Epithelial cell of esophagus (primary cell): ENCODE data around the gene NPM1.
A peak's percentile ranks its signal among the peaks of the same experiment; 100 is the strongest.

Experiments
- DNase-seq: peaks from one replicate; pipeline ENCODE4 v3.0.0; 2010; ENCODE audit warnings: low read depth
- H3K4me3 ChIP-seq: 2 replicates; pipeline ENCODE4 v1.5.1; 2011; ENCODE audit warnings: mild to moderate bottlenecking, low read length, control low read depth
- CTCF ChIP-seq: IDR thresholded peaks from 2 replicates; pipeline ENCODE4 v1.5.1; 2011; ENCODE audit warnings: low read depth, mild to moderate bottlenecking, low read length, control low read depth, inconsistent platforms; ENCODE audit not compliant: insufficient read depth; ENCODE audit errors: missing control alignments

NPM1 gene, protein sequence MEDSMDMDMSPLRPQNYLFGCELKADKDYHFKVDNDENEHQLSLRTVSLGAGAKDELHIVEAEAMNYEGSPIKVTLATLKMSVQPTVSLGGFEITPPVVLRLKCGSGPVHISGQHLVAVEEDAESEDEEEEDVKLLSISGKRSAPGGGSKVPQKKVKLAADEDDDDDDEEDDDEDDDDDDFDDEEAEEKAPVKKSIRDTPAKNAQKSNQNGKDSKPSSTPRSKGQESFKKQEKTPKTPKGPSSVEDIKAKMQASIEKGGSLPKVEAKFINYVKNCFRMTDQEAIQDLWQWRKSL

GRCh38 chr5:171387345-171387969 is at the start of gene NPM1:
Gene NPM1, plus strand, starts transcription at chr5:171387849. Its CDS starts 100 bp downstream, at chr5:171387949.
- peak within 1 kb of the TSS; percentile 92 for H3K4me3 ChIP-seq
- DNase-seq: peak; percentile 98
- no peak for TF ChIP-seq CTCF

GRCh38 chr5:171340042-171340441 is 47.6 kb upstream of the NPM1 start:
- no peak for DNase-seq
- TF ChIP-seq CTCF: no peak
- no peak overlapping the region for H3K4me3 ChIP-seq

DNA sequence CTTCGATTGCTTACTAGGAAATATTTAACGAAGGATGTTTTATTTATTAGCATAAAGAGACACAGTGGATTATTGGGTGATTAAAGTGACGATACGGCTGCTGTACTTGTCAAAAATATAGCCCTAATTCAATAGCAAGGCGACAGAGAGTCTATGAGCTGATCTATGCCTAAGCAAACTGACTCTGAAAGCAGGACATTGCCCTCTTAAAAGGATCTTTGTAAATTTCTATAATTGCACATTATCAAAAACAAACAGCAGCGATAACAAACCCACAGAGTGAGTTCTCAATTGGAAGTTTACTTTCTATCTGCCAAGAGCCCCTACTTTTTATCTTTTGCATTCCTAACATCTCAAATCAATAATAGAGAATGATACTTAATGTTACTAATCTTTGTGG is 47.2 kb upstream of the NPM1 start:
- no peak for TF ChIP-seq CTCF
- DNase-seq: no peak
- no peak overlapping the region for H3K4me3 ChIP-seq

GRCh38 chr5:171342362-171343111 is 45.1 kb upstream of the NPM1 start:
- DNase-seq: peak; percentile 66
- peak; percentile 80 for TF ChIP-seq CTCF
- H3K4me3 ChIP-seq: no peak overlapping the region

GRCh38 chr5:171344936-171345608 is 42.6 kb upstream of the NPM1 start:
- H3K4me3 ChIP-seq: no peak overlapping the region
- TF ChIP-seq CTCF: no peak
- DNase-seq: no peak

- no peak for DNase-seq
- H3K4me3 ChIP-seq: no peak overlapping the region
- TF ChIP-seq CTCF: no peak
Measured at GRCh38 chr5:171351536-171352073, 36.0 kb upstream of the NPM1 start.
